Limb (tissue), 2 donors: Measurements from ENCODE around the gene CNDP2.
"Not testable (repeated sequence)": the region's sequence is repeated elsewhere in the genome, so short reads cannot be mapped to it uniquely, and the experiment has no call there.

Source experiments
- DNase-seq, 2 donors: peaks; one replicate each; pipeline ENCODE4 v3.0.0-alpha.2; 2016; ENCODE audit errors: extremely low spot score in 2 of 2

Gene CNDP2

DNA sequence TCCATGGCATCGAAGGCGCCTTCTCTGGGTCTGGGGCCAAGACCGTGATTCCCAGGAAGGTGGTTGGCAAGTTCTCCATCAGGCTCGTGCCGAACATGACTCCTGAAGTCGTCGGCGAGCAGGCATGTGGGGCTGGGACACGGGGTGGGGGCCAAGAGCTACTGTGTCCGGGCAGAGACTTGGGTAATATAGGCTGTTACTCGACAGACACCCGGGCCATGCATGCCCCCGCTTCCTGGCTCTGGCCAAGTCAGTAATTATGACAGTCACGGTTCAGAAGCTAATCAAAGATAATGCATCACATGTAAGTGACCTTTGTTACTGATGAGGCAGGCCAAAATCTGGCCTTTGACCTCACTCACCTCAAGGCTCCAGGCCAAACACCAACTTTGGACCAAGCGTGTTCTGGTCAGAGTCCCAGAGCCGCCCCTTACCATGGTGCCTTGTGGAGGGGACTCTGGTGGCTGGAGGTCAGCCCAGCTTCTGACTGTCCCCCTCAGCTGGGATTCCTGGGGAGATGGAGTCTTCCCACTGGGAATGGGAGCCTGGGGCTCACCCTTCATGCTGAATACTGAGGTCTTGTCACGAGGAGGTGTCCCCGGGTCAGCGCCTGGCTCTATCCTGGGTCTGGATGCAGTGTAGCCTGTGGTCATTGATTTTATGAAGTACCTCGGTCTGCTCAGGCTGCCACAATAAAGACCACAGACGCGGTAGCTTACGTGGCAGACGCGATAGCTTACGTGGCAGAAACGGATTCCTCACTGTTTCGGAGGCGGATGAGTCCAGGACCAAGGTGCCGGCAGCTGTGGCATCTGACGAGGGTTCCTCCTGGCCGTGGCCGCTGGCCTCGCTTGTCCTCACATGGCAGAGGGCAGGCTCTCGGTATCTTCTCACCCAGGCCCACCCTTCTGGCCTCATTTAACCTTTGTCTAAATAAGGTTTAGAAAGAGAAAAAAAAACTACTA lies 20.4 kb downstream of the CNDP2 start:
- DNase-seq, result no peak

DNA sequence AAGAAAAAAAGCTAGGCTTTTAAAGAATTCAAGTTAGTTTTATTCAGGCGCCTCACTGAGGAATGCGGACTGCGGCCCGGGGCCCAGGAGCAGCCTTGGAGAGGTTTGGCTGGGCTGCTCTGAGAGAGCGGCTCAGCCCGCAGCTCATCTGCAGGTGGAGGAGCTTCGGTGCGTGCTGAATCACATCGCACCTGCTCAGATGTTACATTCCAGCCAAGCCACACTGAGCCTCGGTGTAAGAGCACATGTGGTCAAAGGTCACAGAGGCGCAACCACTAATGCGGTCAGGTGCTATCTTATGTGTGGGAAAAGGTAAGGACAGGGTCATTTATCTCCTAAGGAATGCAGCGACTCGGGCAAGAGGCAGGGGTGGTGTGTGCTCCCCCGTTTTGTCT lies 21.1 kb downstream of the CNDP2 start:
- no peak for DNase-seq

DNA sequence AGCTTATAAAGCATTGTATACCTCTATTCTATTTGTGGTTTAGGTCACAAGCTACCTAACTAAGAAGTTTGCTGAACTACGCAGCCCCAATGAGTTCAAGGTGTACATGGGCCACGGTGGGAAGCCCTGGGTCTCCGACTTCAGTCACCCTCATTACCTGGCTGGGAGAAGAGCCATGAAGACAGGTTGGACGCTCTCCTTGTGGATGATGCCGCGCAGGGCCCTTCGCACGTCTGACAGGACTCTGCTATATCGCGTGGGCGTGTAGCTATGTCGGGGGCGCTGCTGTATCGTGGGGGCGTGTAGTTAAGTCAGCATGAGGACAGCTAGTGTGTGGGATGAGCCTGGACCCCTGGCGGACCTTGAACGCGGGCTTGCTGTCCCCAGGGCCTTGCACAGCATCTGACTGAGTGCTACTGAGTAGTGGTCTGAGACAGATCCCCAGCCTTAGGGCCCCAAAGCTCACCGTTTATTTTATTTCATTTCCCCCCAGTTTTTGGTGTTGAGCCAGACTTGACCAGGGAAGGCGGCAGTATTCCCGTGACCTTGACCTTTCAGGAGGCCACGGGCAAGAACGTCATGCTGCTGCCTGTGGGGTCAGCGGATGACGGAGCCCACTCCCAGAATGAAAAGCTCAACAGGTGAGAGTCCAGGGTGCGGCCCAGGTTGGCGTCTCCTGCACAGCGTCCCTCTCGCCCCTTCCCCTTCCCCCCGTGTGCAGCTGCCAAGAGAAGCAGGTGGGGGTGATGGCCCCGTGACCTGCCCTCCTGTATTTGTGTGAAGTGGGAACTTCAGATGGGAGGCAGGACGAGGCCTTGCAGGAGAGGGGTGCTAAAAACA lies 22.5 kb downstream of the CNDP2 start:
- DNase-seq, result no peak

- DNase-seq, result no peak
These were observed 23.3 kb downstream of the CNDP2 start for GRCh38 chr18:74519320-74520095.

DNA sequence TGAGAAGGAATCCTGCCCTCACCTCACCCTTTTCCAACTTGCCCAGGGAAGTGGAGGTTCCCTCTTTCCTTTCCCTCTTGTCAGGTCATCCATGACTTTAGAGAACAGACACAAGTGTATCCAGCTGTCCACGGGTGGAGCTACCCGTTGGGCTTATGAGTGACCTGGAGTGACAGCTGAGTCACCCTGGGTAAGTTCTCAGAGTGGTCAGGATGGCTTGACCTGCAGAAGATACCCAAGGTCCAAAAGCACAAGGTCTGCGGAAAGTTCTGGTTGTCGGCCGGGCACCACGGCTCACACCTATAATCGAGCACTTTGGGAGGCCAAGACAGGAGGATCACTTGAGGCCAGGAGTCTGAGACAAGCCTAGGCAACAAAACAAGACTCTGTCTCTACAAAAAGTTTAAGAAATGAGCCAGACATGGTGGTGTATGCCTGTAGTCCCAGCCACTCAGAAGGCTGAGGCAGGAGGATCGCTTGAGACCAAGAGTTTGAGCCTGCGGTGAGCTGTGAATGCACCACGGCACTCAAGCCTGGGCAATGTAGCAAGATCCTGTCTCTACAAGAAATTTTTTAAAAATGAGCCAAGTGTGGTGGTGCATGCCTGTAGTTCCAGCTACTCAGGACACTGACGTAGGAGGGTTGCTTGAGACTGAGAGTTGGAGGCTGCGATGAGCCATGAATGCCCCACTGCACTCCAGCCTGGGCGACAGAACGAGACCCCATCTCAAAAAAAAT lies 24.1 kb downstream of the CNDP2 start:
- DNase-seq, result no peak

DNA sequence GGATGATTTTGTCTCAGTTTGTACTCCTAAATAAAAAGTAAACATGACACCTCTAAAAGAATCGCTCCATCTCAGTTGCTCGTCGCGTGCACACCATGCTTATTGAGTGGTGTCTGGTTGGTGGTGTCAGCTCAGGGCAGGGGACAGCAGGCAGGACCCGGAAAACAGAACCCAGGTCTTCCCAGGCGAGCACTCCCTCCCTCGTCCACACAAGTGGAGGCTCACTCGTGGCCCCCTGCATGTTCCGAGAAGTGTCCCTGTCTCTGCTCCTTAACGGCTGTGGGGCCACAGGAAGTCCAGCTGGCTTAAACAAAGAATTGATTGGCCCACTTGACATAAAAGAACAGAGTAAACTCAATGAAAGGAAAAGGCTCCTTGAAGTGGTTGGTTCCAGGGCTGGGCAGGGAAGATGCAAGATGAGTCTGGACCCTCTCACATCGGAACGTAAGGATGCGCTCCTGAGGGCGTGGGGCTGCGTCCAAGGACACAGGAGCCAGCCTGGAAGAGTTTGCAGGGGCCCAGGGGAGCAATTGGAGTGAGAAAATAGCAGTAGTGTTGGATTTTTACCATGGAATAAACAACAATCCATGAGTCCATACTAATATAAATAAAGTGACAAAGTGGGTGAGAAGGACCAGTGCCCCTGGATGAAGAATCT lies 25.0 kb downstream of the CNDP2 start:
- DNase-seq, result no peak

DNA sequence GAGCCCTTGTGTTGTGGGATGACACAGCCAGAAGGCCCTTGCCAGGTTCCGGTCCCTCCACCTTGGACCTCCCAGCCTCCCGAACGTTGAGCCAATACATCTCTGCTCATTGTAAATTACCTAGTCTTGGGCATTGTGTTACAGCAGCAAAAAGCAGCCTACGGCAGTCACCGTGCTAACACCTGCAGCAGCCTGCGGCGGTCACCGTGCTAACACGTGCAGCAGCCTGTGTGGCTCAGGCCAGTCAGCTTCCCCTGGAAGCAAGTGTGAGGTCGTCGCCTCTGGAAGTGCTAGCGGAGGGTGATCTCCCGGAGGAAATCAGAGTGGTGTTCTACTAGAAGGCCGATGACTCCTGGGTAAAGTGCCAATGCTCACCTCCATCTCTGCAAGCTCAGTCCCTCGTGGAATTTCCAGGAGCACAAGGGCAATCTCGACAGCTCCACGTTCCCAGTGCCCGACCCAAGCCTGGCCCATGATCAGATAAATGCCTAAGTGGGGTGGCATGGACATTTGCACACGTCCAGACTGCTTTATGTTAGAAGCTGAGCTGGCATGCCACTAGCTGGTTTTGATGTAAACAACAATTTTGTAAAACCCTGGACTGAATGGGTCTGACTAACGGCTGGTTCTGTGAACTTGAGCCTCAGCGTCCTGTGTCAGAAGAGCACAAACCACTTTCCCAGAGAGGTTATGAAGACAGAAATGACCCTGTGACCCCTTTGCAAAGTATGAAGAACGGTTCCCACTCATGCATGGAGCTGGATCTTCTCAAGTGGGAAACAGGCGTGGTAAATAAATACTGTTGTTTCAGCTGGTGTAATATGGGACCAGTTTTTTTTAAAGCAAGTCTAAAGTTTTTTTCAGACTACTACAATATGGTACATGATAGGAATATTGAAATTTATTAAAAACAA lies 26.7 kb downstream of the CNDP2 start:
- DNase-seq, result no peak

- DNase-seq, result no peak
These were observed 27.9 kb downstream of the CNDP2 start for GRCh38 chr18:74524097-74524496.

GRCh38 chr18:74524915-74525314 lies 28.8 kb downstream of the CNDP2 start:
- DNase-seq, result not testable (repeated sequence)

GRCh38 chr18:74525741-74526140 lies 29.6 kb downstream of the CNDP2 start:
- no peak for DNase-seq

GRCh38 chr18:74526488-74526887 lies 30.3 kb downstream of the CNDP2 start:
- no peak for DNase-seq

DNA sequence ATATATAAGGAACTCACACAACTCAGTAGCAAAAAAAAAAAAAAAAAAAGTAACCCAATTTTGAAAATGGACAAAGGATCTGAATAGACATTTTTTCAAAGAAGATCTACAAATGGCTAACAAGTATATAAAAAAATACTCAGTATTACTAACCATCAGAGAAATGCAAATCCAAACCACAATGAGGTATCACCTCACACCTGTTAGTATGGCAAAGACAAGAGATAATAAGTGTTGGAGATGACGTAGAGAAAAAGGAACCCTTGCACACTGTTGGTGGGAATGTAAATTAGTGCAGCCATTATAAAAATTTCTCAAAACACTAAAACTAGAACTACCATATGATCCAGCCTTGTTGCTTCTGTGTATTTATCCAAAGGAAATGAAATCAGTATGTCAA lies 32.3 kb downstream of the CNDP2 start:
- DNase-seq, result no peak

DNA sequence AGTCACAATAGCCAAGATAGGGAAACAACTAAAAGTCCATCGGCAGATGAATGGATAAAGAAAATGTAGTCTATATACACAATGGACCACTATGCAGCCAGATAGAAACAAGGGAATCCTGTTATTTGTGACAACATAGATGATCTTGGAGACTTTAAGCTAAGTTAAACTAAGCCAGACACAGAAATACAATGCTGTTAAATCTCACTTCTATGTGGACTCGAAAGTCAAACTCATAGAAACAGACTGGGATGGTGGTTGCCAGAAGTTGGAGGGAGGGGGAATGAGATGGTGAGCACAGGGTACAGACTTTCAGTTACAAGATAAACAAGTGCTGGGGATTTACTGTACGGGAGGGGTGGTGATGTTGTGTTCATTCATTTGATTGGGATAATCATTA lies 32.8 kb downstream of the CNDP2 start:
- no peak for DNase-seq

GRCh38 chr18:74529378-74529777 lies 33.2 kb downstream of the CNDP2 start:
- DNase-seq, result no peak

GRCh38 chr18:74529811-74530583 lies 33.8 kb downstream of the CNDP2 start:
- no peak for DNase-seq

GRCh38 chr18:74530584-74530862 lies 34.4 kb downstream of the CNDP2 start:
- DNase-seq, result no peak

- DNase-seq, result no peak
These were observed 34.9 kb downstream of the CNDP2 start for GRCh38 chr18:74531043-74531442.

GRCh38 chr18:74532511-74533025 lies 36.4 kb downstream of the CNDP2 start:
- DNase-seq, result no peak

DNA sequence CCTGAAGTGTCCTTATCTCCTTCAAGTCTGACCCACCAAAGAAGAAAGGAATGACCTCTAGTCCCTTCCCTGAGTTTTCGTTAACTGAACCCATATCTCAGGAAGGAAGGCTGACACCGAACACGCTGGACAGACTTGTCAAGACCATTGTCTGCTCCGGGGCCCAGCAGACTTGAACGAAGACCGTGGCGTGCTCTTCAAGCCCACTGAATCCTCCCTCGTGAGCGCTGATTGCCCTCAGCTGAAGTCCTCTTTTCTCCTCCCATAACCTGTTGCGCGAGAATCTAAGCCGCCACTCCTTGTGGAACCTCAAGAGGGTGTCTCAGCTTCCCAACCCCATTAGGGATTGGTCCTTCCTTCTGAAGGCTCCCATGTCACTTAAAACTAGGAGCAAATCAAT lies 37.5 kb downstream of the CNDP2 start:
- DNase-seq, result no peak
